Panc1 (cell line): Measurements from ENCODE around the gene TERT. TPM values are rescaled to one million over a fixed set of nuclear protein-coding genes. Genes with fewer than 3 reads are reported as not detected.
A peak's percentile ranks its signal among the peaks of the same experiment; 100 is the strongest.

Experiments
- ATAC-seq: fragments of 200-7000 bp; cut with Tn5 transposase; 2 replicates; pipeline ENCODE4 v1.9.1; 2020; ENCODE audit warnings: mild to moderate bottlenecking, moderate library complexity
- BruUV-seq: library from RNA; stranded (reverse); fragments of 400-500 nt; replicated peaks from 2 replicates; lab custom pipeline; 2021; lab: Mats Ljungman, UMichigan
- CTCF ChIA-PET: fragments of 300-600 bp; sonication (Branson Sonifier 250); formaldehyde crosslinking; loops from one replicate; lab custom pipeline; 2022; ENCODE audit warnings: antibody characterized with exemption; lab: Charles Lee
- POLR2A ChIA-PET: fragments of 300-600 bp; sonication (Branson Sonifier 250); formaldehyde crosslinking; loops from one replicate; lab custom pipeline; 2022; ENCODE audit warnings: antibody characterized with exemption; lab: Charles Lee
- DNase-seq: peaks from one replicate; pipeline ENCODE4 v3.0.0-alpha.2; 2010; ENCODE audit warnings: low read depth, low spot score
- H3K27ac ChIP-seq: 2 replicates; pipeline ENCODE4 v1.5.1; 2011; ENCODE audit warnings: mild to moderate bottlenecking, low read length, inconsistent platforms
- H3K27me3 ChIP-seq: fragments of 200-500 bp; sonication (Bioruptor generic); 2 replicates; pipeline ENCODE4 v1.6.0; 2014; ENCODE audit warnings: low read length, inconsistent platforms; ENCODE audit not compliant: control insufficient read depth, insufficient read depth
- H3K36me3 ChIP-seq: fragments of 200-500 bp; sonication (Bioruptor generic); 2 replicates; pipeline ENCODE4 v1.5.1; 2014; ENCODE audit warnings: inconsistent platforms, mild to moderate bottlenecking, low read length, moderate library complexity; ENCODE audit not compliant: control insufficient read depth, insufficient read depth
- H3K4me1 ChIP-seq: 2 replicates; pipeline ENCODE4 v1.5.1; 2011; ENCODE audit warnings: inconsistent platforms, mild to moderate bottlenecking, low read length, moderate library complexity; ENCODE audit not compliant: control insufficient read depth, insufficient read depth
- H3K4me3 ChIP-seq, 2 experiments: 2 replicates each; pipeline ENCODE4 v1.5.1; 2011 to 2012; ENCODE audit warnings: low read depth in 2 of 2, low read length in 2 of 2, mild to moderate bottlenecking in 2 of 2, inconsistent platforms in 1 of 2, moderate library complexity in 1 of 2
- H3K9me3 ChIP-seq: fragments of 200-500 bp; sonication (Bioruptor generic); 2 replicates; pipeline ENCODE4 v1.5.1; 2014; ENCODE audit warnings: low read depth, mild to moderate bottlenecking, inconsistent platforms, low read length, moderate library complexity; ENCODE audit not compliant: control insufficient read depth, insufficient read depth
- CTCF ChIP-seq: fragments of 450-650 bp; IDR thresholded peaks from 2 replicates; pipeline ENCODE4 v1.5.1; 2017; ENCODE audit warnings: mild to moderate bottlenecking
- POLR2AphosphoS5 ChIP-seq: IDR thresholded peaks from 2 replicates; pipeline ENCODE4 v1.6.1; 2012; ENCODE audit warnings: mild to moderate bottlenecking, low read depth, low read length, moderate library complexity
- REST ChIP-seq, 2 experiments: IDR thresholded peaks; 2 replicates each; pipeline ENCODE4 v1.6.1; 2011 to 2012; ENCODE audit warnings: low read depth in 2 of 2, control low read depth in 1 of 2, low read length in 1 of 2, mild to moderate bottlenecking in 1 of 2, moderate library complexity in 1 of 2; ENCODE audit not compliant: insufficient read depth in 1 of 2
- SIN3A ChIP-seq: IDR thresholded peaks from 2 replicates; pipeline ENCODE4 v1.6.1; 2012; ENCODE audit warnings: low read depth, mild to moderate bottlenecking, low read length, moderate library complexity, borderline replicate concordance; ENCODE audit not compliant: insufficient read depth
- TCF7L2 ChIP-seq: IDR thresholded peaks from 2 replicates; pipeline ENCODE4 v1.6.1; 2011; ENCODE audit warnings: mild to moderate bottlenecking, low read depth, low read length, inconsistent platforms
- in situ Hi-C: cut with HindIII; loops from 2 replicates; pipeline ENCODE4 v1.10.0; 2016; ENCODE audit warnings: low sequenced_read_pairs, low pct_unique_long_range_greater_than_20kb
- intact Hi-C: fragments of 100-400 bp; cut with micrococcal nuclease; formaldehyde crosslinking; loops from one replicate; pipeline ENCODE4 v1.10.0; 2022; ENCODE audit not compliant: unreplicated experiment
- total RNA-seq: library from RNA; stranded (reverse); gene quantifications from one replicate; pipeline ENCODE4 v1.2.1, GENCODE V29; 2021; ENCODE audit not compliant: unreplicated experiment

TERT gene
- total RNA-seq, 1 experiment from 2014 or later = 8.9 TPM

- Histone ChIP-seq H3K27me3 (no peaks in the 10 kb centered on the region), H3K27ac (no peak overlapping the region), H3K4me1 (peaks cover 4% of the 10 kb centered on the region), H3K36me3 (no peaks in the 10 kb centered on the region), H3K4me3 (no peak overlapping the region), H3K9me3 (no peaks in the 10 kb centered on the region)
- TF ChIP-seq TCF7L2 (peak; percentile 75), CTCF (no peak), POLR2AphosphoS5 (no peak), SIN3A (no peak)
- POLR2A ChIA-PET = no interaction called here
- no TSS peak for BruUV-seq
- intact Hi-C loops = no loop called here
- CTCF ChIA-PET = no interaction called here
- 0 out of 2 replicates have a peak, but pooled peaks have one; percentile 35 for ATAC-seq
- in situ Hi-C loops = no loop called here
- no peak for DNase-seq
These were observed 67.2 kb downstream of the TERT start for GRCh38 chr5:1227667-1228066.

GRCh38 chr5:1226839-1227581 lies 67.9 kb downstream of the TERT start:
- intact Hi-C loops (no loop called here), in situ Hi-C loops (no loop called here)
- POLR2A ChIA-PET = no interaction called here
- Histone ChIP-seq H3K4me3 (no peak overlapping the region), H3K27ac (no peak overlapping the region), H3K9me3 (no peaks in the 10 kb centered on the region), H3K36me3 (no peaks in the 10 kb centered on the region), H3K4me1 (peaks cover 4% of the 10 kb centered on the region), H3K27me3 (no peaks in the 10 kb centered on the region)
- DNase-seq (no peak), ATAC-seq (no peak; the same call in 1 of the 2 replicates)
- no peak for TF ChIP-seq REST (IDR thresholded peaks at IDR 0.05; ENCODE audit: insufficient read depth in 1 of 2, low read depth in 2 of 2, low read length in 1 of 2)
- TF ChIP-seq SIN3A = no peak
- TF ChIP-seq POLR2AphosphoS5 = no peak
- TF ChIP-seq TCF7L2 = no peak
- no peak for TF ChIP-seq CTCF
- CTCF ChIA-PET = interaction anchor here (0.7 kb wide), 1 partner anchor 11 kb away, joined by 16 read pairs; no protein-coding TSS in a partner anchor
- BruUV-seq = no TSS peak
